Trophoblast cell (in vitro differentiated cells and primary cell): ENCODE data around the gene ZGPAT.
A peak's percentile ranks its signal among the peaks of the same experiment; 100 is the strongest.

ENCODE experiments used
- DNase-seq, 2 donors: peaks; one replicate each; pipeline ENCODE4 v3.0.0-alpha.2; 2016
- H2AFZ ChIP-seq: 2 replicates; pipeline ENCODE4 v1.6.1; 2013; ENCODE audit warnings: low read length, moderate library complexity, mild to moderate bottlenecking; ENCODE audit not compliant: insufficient read depth, poor library complexity
- H2AK5ac ChIP-seq: 2 replicates; pipeline ENCODE4 v1.6.1; 2013; ENCODE audit warnings: mild to moderate bottlenecking, low read length
- H2BK120ac ChIP-seq: 2 replicates; pipeline ENCODE4 v1.6.1; 2013; ENCODE audit warnings: low read length, mild to moderate bottlenecking, moderate library complexity; ENCODE audit not compliant: insufficient read depth, poor library complexity
- H2BK12ac ChIP-seq: 2 replicates; pipeline ENCODE4 v1.6.1; 2013; ENCODE audit warnings: mild to moderate bottlenecking, low read length, moderate library complexity
- H2BK5ac ChIP-seq: 2 replicates; pipeline ENCODE4 v1.6.1; 2013; ENCODE audit warnings: low read length, low read depth, moderate library complexity, mild to moderate bottlenecking; ENCODE audit not compliant: poor library complexity
- H3K14ac ChIP-seq: 2 replicates; pipeline ENCODE4 v1.6.1; 2013; ENCODE audit warnings: mild to moderate bottlenecking, low read length
- H3K18ac ChIP-seq: 2 replicates; pipeline ENCODE4 v1.6.1; 2013; ENCODE audit warnings: mild to moderate bottlenecking, low read length
- H3K23ac ChIP-seq: 2 replicates; pipeline ENCODE4 v1.6.1; 2013; ENCODE audit warnings: low read length
- H3K27ac ChIP-seq: 2 replicates; pipeline ENCODE4 v1.5.1; 2013; ENCODE audit warnings: low read depth, mild to moderate bottlenecking, inconsistent platforms, low read length, moderate library complexity
- H3K27me3 ChIP-seq: 2 replicates; pipeline ENCODE4 v1.6.1; 2013; ENCODE audit warnings: inconsistent platforms, mild to moderate bottlenecking, low read length, moderate library complexity; ENCODE audit not compliant: insufficient read depth
- H3K36me3 ChIP-seq, 2 experiments: 1 replicate in 1 of 2; 2 replicates in 1 of 2; pipeline ENCODE4 v1.6.1; 2013; ENCODE audit warnings: low read length in 2 of 2, mild to moderate bottlenecking in 2 of 2, moderate library complexity in 1 of 2; ENCODE audit not compliant: insufficient read depth in 2 of 2, control insufficient read depth in 1 of 2
- H3K4ac ChIP-seq: 2 replicates; pipeline ENCODE4 v1.6.1; 2013; ENCODE audit warnings: low read depth, mild to moderate bottlenecking, low read length, moderate library complexity
- H3K4me1 ChIP-seq, 2 experiments: 1 replicate in 1 of 2; 2 replicates in 1 of 2; pipeline ENCODE4 v1.6.1; 2013; ENCODE audit warnings: low read length in 2 of 2, mild to moderate bottlenecking in 2 of 2, moderate library complexity in 1 of 2; ENCODE audit not compliant: insufficient read depth in 2 of 2, control insufficient read depth in 1 of 2
- H3K4me2 ChIP-seq: 2 replicates; pipeline ENCODE4 v1.6.1; 2013; ENCODE audit warnings: inconsistent platforms, mild to moderate bottlenecking, low read length, moderate library complexity
- H3K4me3 ChIP-seq: 2 replicates; pipeline ENCODE4 v1.5.1; 2013; ENCODE audit warnings: mild to moderate bottlenecking, low read depth, low read length, inconsistent platforms
- H3K79me1 ChIP-seq: one replicate; pipeline ENCODE4 v1.6.1; 2013; ENCODE audit warnings: low read length
- H3K79me2 ChIP-seq: 2 replicates; pipeline ENCODE4 v1.6.1; 2013; ENCODE audit warnings: low read length, mild to moderate bottlenecking; ENCODE audit not compliant: control insufficient read depth, insufficient read depth, poor library complexity
- H3K9ac ChIP-seq: 2 replicates; pipeline ENCODE4 v1.6.1; 2013; ENCODE audit warnings: mild to moderate bottlenecking, low read length
- H3K9me3 ChIP-seq: 2 replicates; pipeline ENCODE4 v1.6.1; 2013; ENCODE audit warnings: low read depth, mild to moderate bottlenecking, control low read depth, inconsistent platforms, low read length; ENCODE audit not compliant: insufficient read depth
- H4K12ac ChIP-seq: 2 replicates; pipeline ENCODE4 v1.6.1; 2013; ENCODE audit warnings: low read depth, mild to moderate bottlenecking, low read length, moderate library complexity
- H4K8ac ChIP-seq: 2 replicates; pipeline ENCODE4 v1.6.1; 2013; ENCODE audit warnings: low read depth, mild to moderate bottlenecking, low read length, moderate library complexity
- H4K91ac ChIP-seq: one replicate; pipeline ENCODE4 v1.6.1; 2013; ENCODE audit warnings: low read depth, mild to moderate bottlenecking, low read length, moderate library complexity
- WGBS: extraction: QIAGEN DNeasy Blood & Tissue Kit; methylation state at CpG from one replicate; pipeline ENCODE4 v1.1.7; 2013; ENCODE audit warnings: missing lambda C conversion rate; ENCODE audit not compliant: insufficient read length, insufficient coverage; ENCODE audit errors: extremely low coverage; 5-methylcytosine and 5-hydroxymethylcytosine counted together

The ZGPAT gene

GRCh38 chr20:63741354-63741675, 33.5 kb downstream of the ZGPAT start:
- H3K23ac ChIP-seq = no peak overlapping the region
- H3K79me1 ChIP-seq = peaks cover 15% of the 10 kb centered on the region
- peaks cover 28 to 36% of the 10 kb centered on the region in 2 experiments for H3K36me3 ChIP-seq
- no peak overlapping the region for H2BK12ac ChIP-seq
- peak overlapping the region; percentile 13 for H3K14ac ChIP-seq
- H3K4ac ChIP-seq = peak overlapping the region; percentile 4
- peak overlapping the region; percentile 9 for H3K9ac ChIP-seq
- peak overlapping the region; percentile 8 for H4K12ac ChIP-seq
- no peaks in the 10 kb centered on the region for H3K27me3 ChIP-seq
- no peak for DNase-seq
- no peak overlapping the region for H2AK5ac ChIP-seq
- WGBS = no CpG with 5 or more reads among the region's 6 CpGs
- H3K9me3 ChIP-seq = no peaks in the 10 kb centered on the region
- no peak overlapping the region for H4K8ac ChIP-seq
- H3K4me1 ChIP-seq = peaks cover 16% of the 10 kb centered on the region in 2 experiments
- no peak overlapping the region for H2BK120ac ChIP-seq
- H2BK5ac ChIP-seq = peak overlapping the region; percentile 83
- peak overlapping the region; percentile 66 for H3K18ac ChIP-seq
- H3K27ac ChIP-seq = peak overlapping the region; percentile 77
- no peak overlapping the region for H2AFZ ChIP-seq
- peaks cover 7% of the 10 kb centered on the region for H3K79me2 ChIP-seq
- peak overlapping the region; percentile 85 for H4K91ac ChIP-seq
- H3K4me2 ChIP-seq = peak overlapping the region; percentile 61
- H3K4me3 ChIP-seq = no peak overlapping the region

GRCh38 chr20:63741676-63742380, 34.0 kb downstream of the ZGPAT start:
- H3K14ac ChIP-seq = no peak overlapping the region
- H3K4me1 ChIP-seq = peaks cover 16% of the 10 kb centered on the region in 2 experiments
- peak overlapping the region; percentile 4 for H2BK5ac ChIP-seq
- no peaks in the 10 kb centered on the region for H3K9me3 ChIP-seq
- no peak overlapping the region for H2AK5ac ChIP-seq
- no peak overlapping the region for H2BK12ac ChIP-seq
- no CpG with 5 or more reads among the region's 30 CpGs for WGBS
- H3K9ac ChIP-seq = no peak overlapping the region
- DNase-seq = no peak
- peak overlapping the region; percentile 61 for H3K4me2 ChIP-seq
- peaks cover 29 to 41% of the 10 kb centered on the region in 2 experiments for H3K36me3 ChIP-seq
- H3K79me2 ChIP-seq = peaks cover 7% of the 10 kb centered on the region
- no peaks in the 10 kb centered on the region for H3K27me3 ChIP-seq
- H2AFZ ChIP-seq = no peak overlapping the region
- peak overlapping the region; percentile 66 for H3K18ac ChIP-seq
- no peak overlapping the region for H4K91ac ChIP-seq
- H4K12ac ChIP-seq = peak overlapping the region; percentile 8
- H3K27ac ChIP-seq = no peak overlapping the region
- H3K79me1 ChIP-seq = peaks cover 15% of the 10 kb centered on the region
- H3K4me3 ChIP-seq = no peak overlapping the region
- no peak overlapping the region for H3K23ac ChIP-seq
- H2BK120ac ChIP-seq = no peak overlapping the region
- no peak overlapping the region for H4K8ac ChIP-seq
- H3K4ac ChIP-seq = peak overlapping the region; percentile 13

- no peak overlapping the region for H2AFZ ChIP-seq
- peaks cover 15% of the 10 kb centered on the region for H3K79me1 ChIP-seq
- H4K8ac ChIP-seq = no peak overlapping the region
- no peak overlapping the region for H3K4me2 ChIP-seq
- DNase-seq = no peak
- H3K18ac ChIP-seq = no peak overlapping the region
- H3K9ac ChIP-seq = no peak overlapping the region
- H3K4ac ChIP-seq = no peak overlapping the region
- no peak overlapping the region for H2AK5ac ChIP-seq
- H3K9me3 ChIP-seq = no peaks in the 10 kb centered on the region
- no peak overlapping the region for H2BK120ac ChIP-seq
- H3K79me2 ChIP-seq = peaks cover 7% of the 10 kb centered on the region
- no peak overlapping the region for H4K91ac ChIP-seq
- no peak overlapping the region for H3K14ac ChIP-seq
- no peak overlapping the region for H3K27ac ChIP-seq
- no peak overlapping the region for H2BK12ac ChIP-seq
- peaks cover 16% of the 10 kb centered on the region in 2 experiments for H3K4me1 ChIP-seq
- H3K4me3 ChIP-seq = no peak overlapping the region
- peaks cover 31 to 43% of the 10 kb centered on the region in 2 experiments for H3K36me3 ChIP-seq
- H4K12ac ChIP-seq = no peak overlapping the region
- WGBS = no CpG with 5 or more reads among the region's 37 CpGs
- no peak overlapping the region for H2BK5ac ChIP-seq
- H3K23ac ChIP-seq = no peak overlapping the region
- no peaks in the 10 kb centered on the region for H3K27me3 ChIP-seq
Measured at GRCh38 chr20:63742381-63743024, 34.7 kb downstream of the ZGPAT start.

- Histone ChIP-seq H4K8ac (no peak overlapping the region), H3K79me1 (peaks cover 15% of the 10 kb centered on the region), H3K14ac (no peak overlapping the region), H3K18ac (no peak overlapping the region), H3K36me3 (peaks cover 31 to 43% of the 10 kb centered on the region in 2 experiments), H3K23ac (no peak overlapping the region), H3K79me2 (peaks cover 7% of the 10 kb centered on the region), H2AK5ac (no peak overlapping the region), H4K91ac (no peak overlapping the region), H3K27me3 (no peaks in the 10 kb centered on the region), H2BK12ac (no peak overlapping the region), H3K9ac (no peak overlapping the region), H3K4ac (no peak overlapping the region), H3K9me3 (no peaks in the 10 kb centered on the region), H3K4me3 (no peak overlapping the region), H4K12ac (no peak overlapping the region), H2BK120ac (no peak overlapping the region), H2AFZ (no peak overlapping the region), H3K4me2 (no peak overlapping the region), H3K27ac (no peak overlapping the region), H2BK5ac (no peak overlapping the region), H3K4me1 (peaks cover 13 to 14% of the 10 kb centered on the region in 2 experiments)
- no peak for DNase-seq
- no CpG with 5 or more reads among the region's 31 CpGs for WGBS
Measured at GRCh38 chr20:63743210-63743970, 35.6 kb downstream of the ZGPAT start.
